Uterus (tissue), 4 donors: ENCODE results near the gene GRIK4. TPM values are rescaled to one million over a fixed set of nuclear protein-coding genes. Genes with fewer than 3 reads are reported as not detected.

Source experiments
- DNase-seq, 2 donors: peaks; one replicate each; pipeline ENCODE4 v3.0.0-alpha.2; 2019 to 2020
- H3K27ac ChIP-seq, 2 donors: fragments of 200-600 bp; sonication (generic); 1 replicate in 1 of 2; 2 replicates in 1 of 2; pipeline ENCODE4 v1.5.1; 2016 to 2018
- H3K27me3 ChIP-seq, 2 donors: fragments of 200-600 bp; sonication (generic); one replicate each; pipeline ENCODE4 v1.5.1; 2018 to 2019; ENCODE audit warnings: control low read depth in 1 of 2
- H3K36me3 ChIP-seq, 2 donors: fragments of 200-600 bp; sonication (generic); one replicate each; pipeline ENCODE4 v1.5.1; 2019; ENCODE audit warnings: control low read depth in 1 of 2
- H3K4me1 ChIP-seq, 2 donors: fragments of 200-600 bp; sonication (generic); one replicate each; pipeline ENCODE4 v1.5.1; 2018 to 2019; ENCODE audit warnings: control low read depth in 1 of 2
- H3K4me3 ChIP-seq, 2 donors: fragments of 200-600 bp; sonication (generic); 1 replicate in 1 of 2; 2 replicates in 1 of 2; pipeline ENCODE4 v1.5.1; 2018 to 2019; ENCODE audit warnings: mild to moderate bottlenecking in 1 of 2
- H3K9me3 ChIP-seq, 2 donors: fragments of 200-600 bp; sonication (generic); one replicate each; pipeline ENCODE4 v1.5.1; 2019; ENCODE audit warnings: control low read depth in 1 of 2
- CTCF ChIP-seq, 4 experiments: fragments of 200-600 bp in 2 of 4; fragments of 450-650 bp in 2 of 4; sonication (generic) in 2 of 4; IDR thresholded peaks; one replicate each; pipeline ENCODE4 v1.5.1; 2016 to 2019; ENCODE audit warnings: antibody characterized with exemption in 4 of 4, mild to moderate bottlenecking in 2 of 4, moderate library complexity in 1 of 4
- POLR2A ChIP-seq, 2 donors: fragments of 450-650 bp; IDR thresholded peaks; one replicate each; pipeline ENCODE4 v1.6.1; 2016; ENCODE audit warnings: antibody characterized with exemption in 2 of 2, mild to moderate bottlenecking in 1 of 2, moderate library complexity in 1 of 2
- intact Hi-C: fragments of 100-400 bp; cut with DNase I; formaldehyde crosslinking; loops from one replicate; pipeline ENCODE4 v1.15.1; 2023; ENCODE audit warnings: low total_unique reads
- total RNA-seq, 4 donors: library from RNA; depleted of rRNA in 3 of 4; stranded (reverse); fragments of >200 nt in 3 of 4; gene quantifications; one replicate each; pipeline versions ENCODE4 v1.1.0 to v1.2.4, GENCODE V29; 2014 to 2023
- donor health status: DM: yes; HTN: yes; CAD: no.

Gene GRIK4
- total RNA-seq, 4 donors from 2014 or later: 0.28 to 1.1 TPM; not detected in 2

GRCh38 chr11:120513436-120514315 is 2.1 kb downstream of the GRIK4 start:
- Histone ChIP-seq H3K9me3 (no peaks in the 10 kb centered on the region), H3K4me3 (no peak overlapping the region), H3K27me3 (no peaks in the 10 kb centered on the region), H3K27ac (no peak overlapping the region), H3K4me1 (no peaks in the 10 kb centered on the region), H3K36me3 (no peaks in the 10 kb centered on the region)
- TF ChIP-seq CTCF (IDR thresholded peaks at IDR 0.05) (no peak), POLR2A (IDR thresholded peaks at IDR 0.05) (no peak)
- intact Hi-C loops: loop anchor here (10.0 kb wide), 1 partner anchor 301 kb away; no protein-coding TSS in a partner anchor
- peak in 1 of 2 donors; percentile 6 for DNase-seq

- intact Hi-C loops: loop anchor here (10.0 kb wide), 1 partner anchor 300 kb away; no protein-coding TSS in a partner anchor
- Histone ChIP-seq H3K4me3 (no peak overlapping the region), H3K27me3 (no peaks in the 10 kb centered on the region), H3K4me1 (no peaks in the 10 kb centered on the region), H3K9me3 (no peaks in the 10 kb centered on the region), H3K27ac (no peak overlapping the region), H3K36me3 (no peaks in the 10 kb centered on the region)
- peak in 1 of 2 donors; percentile 9 for DNase-seq
- TF ChIP-seq CTCF (IDR thresholded peaks at IDR 0.05): no peak
- no peak for TF ChIP-seq POLR2A (IDR thresholded peaks at IDR 0.05)
These were observed 3.1 kb downstream of the GRIK4 start for GRCh38 chr11:120514541-120515121.

GRCh38 chr11:120515186-120515723 is 3.7 kb downstream of the GRIK4 start:
- TF ChIP-seq CTCF (IDR thresholded peaks at IDR 0.05) (no peak), POLR2A (IDR thresholded peaks at IDR 0.05) (no peak)
- no peak for DNase-seq
- H3K36me3 ChIP-seq: no peaks in the 10 kb centered on the region
- no peak overlapping the region for H3K4me3 ChIP-seq
- no peaks in the 10 kb centered on the region for H3K4me1 ChIP-seq
- no peak overlapping the region for H3K27ac ChIP-seq
- no peaks in the 10 kb centered on the region for H3K27me3 ChIP-seq
- intact Hi-C loops: loop anchor here (10.0 kb wide), 1 partner anchor 300 kb away; no protein-coding TSS in a partner anchor
- H3K9me3 ChIP-seq: no peaks in the 10 kb centered on the region

GRCh38 chr11:120516461-120517389 is 5.2 kb downstream of the GRIK4 start:
- intact Hi-C loops: loop anchor here (10.0 kb wide), 1 partner anchor 298 kb away; no protein-coding TSS in a partner anchor
- TF ChIP-seq CTCF (IDR thresholded peaks at IDR 0.05): no peak
- no peak for TF ChIP-seq POLR2A (IDR thresholded peaks at IDR 0.05)
- no peaks in the 10 kb centered on the region for H3K4me1 ChIP-seq
- no peak overlapping the region for H3K27ac ChIP-seq
- DNase-seq: no peak
- H3K36me3 ChIP-seq: no peaks in the 10 kb centered on the region
- H3K27me3 ChIP-seq: no peaks in the 10 kb centered on the region
- no peaks in the 10 kb centered on the region for H3K9me3 ChIP-seq
- no peak overlapping the region for H3K4me3 ChIP-seq
